Chondrocyte (in vitro differentiated cells): Measurements from ENCODE around the gene REEP3. TPM values are rescaled to one million over a fixed set of nuclear protein-coding genes. Genes with fewer than 3 reads are reported as not detected.
A peak's percentile ranks its signal among the peaks of the same experiment; 100 is the strongest.

Source experiments
- DNase-seq: peaks from one replicate; pipeline ENCODE4 v3.0.0; 2021; ENCODE audit warnings: mixed read lengths, low spot score
- H3K27ac Mint-ChIP-seq: one replicate; pipeline ENCODE4 v1.8.0; 2021; ENCODE audit warnings: mild to moderate bottlenecking, moderate library complexity, mixed read lengths; ENCODE audit not compliant: unreplicated experiment
- H3K27me3 Mint-ChIP-seq: 2 replicates; pipeline ENCODE4 v1.8.0; 2021; ENCODE audit warnings: low read depth, mixed read lengths
- H3K36me3 Mint-ChIP-seq: 2 replicates; pipeline ENCODE4 v1.8.0; 2021; ENCODE audit warnings: low read depth, mixed read lengths
- H3K4me1 Mint-ChIP-seq: 2 replicates; pipeline ENCODE4 v1.8.0; 2021; ENCODE audit warnings: low read depth, mild to moderate bottlenecking, mixed read lengths
- H3K4me3 Mint-ChIP-seq: one replicate; pipeline ENCODE4 v1.8.0; 2021; ENCODE audit warnings: mild to moderate bottlenecking, moderate library complexity, mixed read lengths; ENCODE audit not compliant: unreplicated experiment
- H3K9me3 Mint-ChIP-seq: 2 replicates; pipeline ENCODE4 v1.8.0; 2021; ENCODE audit warnings: low read depth, mixed read lengths
- CTCF ChIP-seq: fragments of 200-600 bp; sonication (generic); IDR thresholded peaks from 2 replicates; pipeline ENCODE4 v1.5.0; 2021; ENCODE audit warnings: antibody characterized with exemption, mild to moderate bottlenecking, moderate library complexity
- total RNA-seq: library from RNA; stranded (reverse); gene quantifications from 3 replicates; pipeline ENCODE4 v1.2.1, GENCODE V29; 2021

Gene REEP3
- total RNA-seq, 1 donor from 2014 or later, result 80.6 TPM

- Mint-ChIP-seq H3K27me3 (no peaks in the 10 kb centered on the region), H3K4me3 (no peak overlapping the region), H3K36me3 (peaks cover 2% of the 10 kb centered on the region), H3K9me3 (no peaks in the 10 kb centered on the region), H3K27ac (peak overlapping the region; percentile 1), H3K4me1 (peaks cover 47% of the 10 kb centered on the region)
- TF ChIP-seq CTCF, result no peak
- no peak for DNase-seq
Measured at GRCh38 chr10:63585041-63585440, 63.8 kb downstream of the REEP3 start.

- DNase-seq, result no peak
- Mint-ChIP-seq H3K27ac (no peak overlapping the region), H3K27me3 (no peaks in the 10 kb centered on the region), H3K9me3 (no peaks in the 10 kb centered on the region), H3K36me3 (peaks cover 3% of the 10 kb centered on the region), H3K4me3 (no peak overlapping the region), H3K4me1 (peaks cover 38% of the 10 kb centered on the region)
- TF ChIP-seq CTCF, result no peak
Measured at GRCh38 chr10:63586043-63586442, 64.8 kb downstream of the REEP3 start.

GRCh38 chr10:63587191-63587590 is 66.0 kb downstream of the REEP3 start:
- Mint-ChIP-seq H3K36me3 (peaks cover 3% of the 10 kb centered on the region), H3K27ac (no peak overlapping the region), H3K9me3 (no peaks in the 10 kb centered on the region), H3K4me3 (no peak overlapping the region), H3K4me1 (peaks cover 28% of the 10 kb centered on the region), H3K27me3 (no peaks in the 10 kb centered on the region)
- DNase-seq, result no peak
- no peak for TF ChIP-seq CTCF

- Mint-ChIP-seq H3K27me3 (no peaks in the 10 kb centered on the region), H3K36me3 (peaks cover 2% of the 10 kb centered on the region), H3K9me3 (no peaks in the 10 kb centered on the region), H3K4me1 (peaks cover 27% of the 10 kb centered on the region), H3K27ac (no peak overlapping the region), H3K4me3 (no peak overlapping the region)
- DNase-seq, result no peak
- no peak for TF ChIP-seq CTCF
Measured at GRCh38 chr10:63588436-63589167, 67.4 kb downstream of the REEP3 start.

- no peak for TF ChIP-seq CTCF
- H3K9me3 Mint-ChIP-seq, result no peaks in the 10 kb centered on the region
- no peaks in the 10 kb centered on the region for H3K27me3 Mint-ChIP-seq
- peaks cover 7% of the 10 kb centered on the region for H3K4me1 Mint-ChIP-seq
- H3K27ac Mint-ChIP-seq, result no peak overlapping the region
- H3K36me3 Mint-ChIP-seq, result peaks cover 12% of the 10 kb centered on the region
- no peak for DNase-seq
- H3K4me3 Mint-ChIP-seq, result no peak overlapping the region
Measured at GRCh38 chr10:63591600-63592379, 70.6 kb downstream of the REEP3 start.
